ENCODE results near the gene CNPY1. TPM values are rescaled to one million over a fixed set of nuclear protein-coding genes. Genes with fewer than 3 reads are reported as not detected.
A peak's percentile ranks its signal among the peaks of the same experiment; 100 is the strongest.

Gene CNPY1
- total RNA-seq, 1 donor = not detected

GRCh38 chr7:155493744-155494538 is 52.4 kb downstream of the CNPY1 start:
- DNase-seq (ENCODE audit: low read depth) = no peak
- no peak overlapping the region for H3K4me3 ChIP-seq (ENCODE audit: low read depth, low read length)
- TF ChIP-seq CTCF (IDR thresholded peaks at IDR 0.05; ENCODE audit: insufficient read depth, low read length) = no peak

GRCh38 chr7:155491812-155492211 is 54.5 kb downstream of the CNPY1 start:
- H3K4me3 ChIP-seq (ENCODE audit: low read depth, low read length) = no peak overlapping the region
- DNase-seq (ENCODE audit: low read depth) = no peak
- no peak for TF ChIP-seq CTCF (IDR thresholded peaks at IDR 0.05; ENCODE audit: insufficient read depth, low read length)

- TF ChIP-seq CTCF (IDR thresholded peaks at IDR 0.05; ENCODE audit: insufficient read depth, low read length) = no peak
- H3K4me3 ChIP-seq (ENCODE audit: low read depth, low read length) = peak overlapping the region; percentile 40
- peak; percentile 22 for DNase-seq (ENCODE audit: low read depth)
Observed at GRCh38 chr7:155490697-155491628, 55.4 kb downstream of the CNPY1 start.

- TF ChIP-seq CTCF (IDR thresholded peaks at IDR 0.05; ENCODE audit: insufficient read depth, low read length) = no peak
- DNase-seq (ENCODE audit: low read depth) = peak; percentile 13
- peak overlapping the region; percentile 40 for H3K4me3 ChIP-seq (ENCODE audit: low read depth, low read length)
Observed at GRCh38 chr7:155489862-155490696, 56.3 kb downstream of the CNPY1 start.

- no peak for TF ChIP-seq CTCF (IDR thresholded peaks at IDR 0.05; ENCODE audit: insufficient read depth, low read length)
- no peak overlapping the region for H3K4me3 ChIP-seq (ENCODE audit: low read depth, low read length)
- DNase-seq (ENCODE audit: low read depth) = no peak
Observed at GRCh38 chr7:155489158-155489840, 57.1 kb downstream of the CNPY1 start.

All from fibroblast of the aortic adventitia (primary cell).